H7 (cell line): Measurements from ENCODE around the gene ATP4B. TPM values are rescaled to one million over a fixed set of nuclear protein-coding genes. Genes with fewer than 3 reads are reported as not detected.
A peak's percentile ranks its signal among the peaks of the same experiment; 100 is the strongest.

Experiments
- DNase-seq: peaks from one replicate; pipeline ENCODE4 v3.0.0; 2012
- H3K27me3 ChIP-seq: 2 replicates; pipeline ENCODE4 v1.6.0; 2011; ENCODE audit warnings: mild to moderate bottlenecking, low read length; ENCODE audit not compliant: control insufficient read depth, insufficient read depth
- H3K36me3 ChIP-seq: replicated peaks from 2 replicates; pipeline ENCODE4 v1.5.1; 2011; ENCODE audit warnings: low read length; ENCODE audit not compliant: control insufficient read depth, insufficient read depth
- H3K4me3 ChIP-seq: 2 replicates; pipeline ENCODE4 v1.5.1; 2011; ENCODE audit warnings: low read depth, mild to moderate bottlenecking, control low read depth, low read length, moderate library complexity; ENCODE audit not compliant: insufficient read depth
- total RNA-seq: library from RNA; depleted of rRNA; stranded (reverse); fragments of >200 nt; shearing (Covaris generic); gene quantifications from 2 replicates; pipeline ENCODE4 v1.2.3, GENCODE V29; 2014

The ATP4B gene
- total RNA-seq, 1 experiment from 2014 or later = 0.48 TPM

- peak; percentile 22 for DNase-seq
- Histone ChIP-seq H3K4me3 (no peak overlapping the region), H3K27me3 (no peaks in the 10 kb centered on the region), H3K36me3 (peaks cover 23% of the 10 kb centered on the region)
These were observed 18.3 kb downstream of the ATP4B start for GRCh38 chr13:113639616-113640262.

GRCh38 chr13:113638806-113639205 is 19.2 kb downstream of the ATP4B start:
- Histone ChIP-seq H3K4me3 (no peak overlapping the region), H3K27me3 (no peaks in the 10 kb centered on the region), H3K36me3 (peaks cover 29% of the 10 kb centered on the region)
- DNase-seq = peak; percentile 26

GRCh38 chr13:113638173-113638746 is 19.7 kb downstream of the ATP4B start:
- DNase-seq = peak; percentile 20
- Histone ChIP-seq H3K27me3 (no peaks in the 10 kb centered on the region), H3K4me3 (no peak overlapping the region), H3K36me3 (peaks cover 32% of the 10 kb centered on the region)

GRCh38 chr13:113637262-113638160 is 20.5 kb downstream of the ATP4B start:
- peak; percentile 38 for DNase-seq
- peaks cover 32% of the 10 kb centered on the region for H3K36me3 ChIP-seq
- H3K27me3 ChIP-seq = no peaks in the 10 kb centered on the region
- H3K4me3 ChIP-seq = no peak overlapping the region

- peak; percentile 32 for DNase-seq
- no peaks in the 10 kb centered on the region for H3K27me3 ChIP-seq
- H3K36me3 ChIP-seq = peaks cover 32% of the 10 kb centered on the region
- H3K4me3 ChIP-seq = no peak overlapping the region
These were observed 21.6 kb downstream of the ATP4B start for GRCh38 chr13:113636266-113636963.

- no peak overlapping the region for H3K4me3 ChIP-seq
- H3K27me3 ChIP-seq = no peaks in the 10 kb centered on the region
- peak; percentile 34 for DNase-seq
- peaks cover 32% of the 10 kb centered on the region for H3K36me3 ChIP-seq
These were observed 22.3 kb downstream of the ATP4B start for GRCh38 chr13:113635709-113636108.

- H3K4me3 ChIP-seq = no peak overlapping the region
- no peak for DNase-seq
- peaks cover 29% of the 10 kb centered on the region for H3K36me3 ChIP-seq
- H3K27me3 ChIP-seq = no peaks in the 10 kb centered on the region
These were observed 23.0 kb downstream of the ATP4B start for GRCh38 chr13:113635048-113635420.

- Histone ChIP-seq H3K27me3 (no peaks in the 10 kb centered on the region), H3K4me3 (no peak overlapping the region), H3K36me3 (peaks cover 27% of the 10 kb centered on the region)
- no peak for DNase-seq
These were observed 23.5 kb downstream of the ATP4B start for GRCh38 chr13:113634279-113635047.

- Histone ChIP-seq H3K27me3 (no peaks in the 10 kb centered on the region), H3K36me3 (peaks cover 24% of the 10 kb centered on the region), H3K4me3 (no peak overlapping the region)
- peak; percentile 46 for DNase-seq
These were observed 24.5 kb downstream of the ATP4B start for GRCh38 chr13:113633485-113633873.

- DNase-seq = peak; percentile 39
- Histone ChIP-seq H3K36me3 (peaks cover 21% of the 10 kb centered on the region), H3K27me3 (no peaks in the 10 kb centered on the region), H3K4me3 (no peak overlapping the region)
These were observed 25.1 kb downstream of the ATP4B start for GRCh38 chr13:113632706-113633484.

- H3K4me3 ChIP-seq = no peak overlapping the region
- DNase-seq = peak; percentile 44
- peaks cover 21% of the 10 kb centered on the region for H3K36me3 ChIP-seq
These were observed 26.5 kb downstream of the ATP4B start for GRCh38 chr13:113631341-113632095.

GRCh38 chr13:113630804-113631203 is 27.2 kb downstream of the ATP4B start:
- no peak overlapping the region for H3K4me3 ChIP-seq
- H3K36me3 ChIP-seq = peaks cover 16% of the 10 kb centered on the region
- no peaks in the 10 kb centered on the region for H3K27me3 ChIP-seq
- no peak for DNase-seq

More at GRCh38 chr13:113631341-113632095, 26.5 kb downstream of the ATP4B start:
- H3K27me3 ChIP-seq = no peaks in the 10 kb centered on the region

- Histone ChIP-seq H3K36me3 (peaks cover 13% of the 10 kb centered on the region), H3K4me3 (no peak overlapping the region), H3K27me3 (no peaks in the 10 kb centered on the region)
- DNase-seq = no peak
These were observed 27.7 kb downstream of the ATP4B start for GRCh38 chr13:113630296-113630695.
